MM.1S (cell line): ENCODE data around the gene SPRED2.

ENCODE experiments used
- DNase-seq: peaks from one replicate; pipeline ENCODE4 v3.0.0-alpha.2; 2015
- H2AFZ ChIP-seq: fragments of 300-600 bp; sonication (generic); 2 replicates; pipeline ENCODE4 v1.6.0; 2016; ENCODE audit warnings: antibody characterized with exemption, low read length
- H3F3A ChIP-seq: fragments of 300-600 bp; sonication (generic); 2 replicates; pipeline ENCODE4 v1.6.1; 2016; ENCODE audit warnings: mild to moderate bottlenecking, antibody characterized with exemption, low read length, moderate library complexity, mixed read lengths; ENCODE audit not compliant: insufficient read depth
- H3K27ac ChIP-seq: fragments of 300-600 bp; sonication (generic); 2 replicates; pipeline ENCODE4 v1.5.1; 2016; ENCODE audit warnings: mild to moderate bottlenecking, low read length
- H3K27me3 ChIP-seq: fragments of 300-600 bp; sonication (generic); replicated peaks from 2 replicates; pipeline ENCODE4 v1.6.0; 2016; ENCODE audit warnings: low read length; ENCODE audit not compliant: insufficient read depth
- H3K36me3 ChIP-seq: fragments of 300-600 bp; sonication (generic); replicated peaks from 2 replicates; pipeline ENCODE4 v1.6.1; 2016; ENCODE audit warnings: mild to moderate bottlenecking, low read length, mixed read lengths; ENCODE audit not compliant: insufficient read depth
- H3K4me1 ChIP-seq: fragments of 300-600 bp; sonication (generic); 2 replicates; pipeline ENCODE4 v1.6.1; 2016; ENCODE audit warnings: low read length, mixed read lengths
- H3K4me2 ChIP-seq: fragments of 300-600 bp; sonication (generic); 2 replicates; pipeline ENCODE4 v1.6.0; 2016; ENCODE audit warnings: low read depth, low read length
- H3K4me3 ChIP-seq: fragments of 300-600 bp; sonication (generic); 2 replicates; pipeline ENCODE4 v1.5.1; 2016; ENCODE audit warnings: low read length, mixed read lengths
- H3K79me2 ChIP-seq: fragments of 300-600 bp; sonication (generic); 2 replicates; pipeline ENCODE4 v1.6.1; 2016; ENCODE audit warnings: mixed run types, low read length, mixed read lengths
- H3K9ac ChIP-seq: fragments of 300-600 bp; sonication (generic); 2 replicates; pipeline ENCODE4 v1.6.1; 2016; ENCODE audit warnings: low read length, mixed read lengths
- H3K9me2 ChIP-seq: fragments of 300-600 bp; sonication (generic); replicated peaks from 2 replicates; pipeline ENCODE4 v1.6.1; 2016; ENCODE audit warnings: mild to moderate bottlenecking, low read length, mixed read lengths; ENCODE audit not compliant: insufficient read depth
- H3K9me3 ChIP-seq: fragments of 300-600 bp; sonication (generic); replicated peaks from 2 replicates; pipeline ENCODE4 v1.6.1; 2016; ENCODE audit warnings: mild to moderate bottlenecking, low read length, mixed read lengths; ENCODE audit not compliant: insufficient read depth
- H4K20me1 ChIP-seq: fragments of 300-600 bp; sonication (generic); 2 replicates; pipeline ENCODE4 v1.6.1; 2016; ENCODE audit warnings: mild to moderate bottlenecking, low read length, moderate library complexity, mixed read lengths; ENCODE audit not compliant: insufficient read depth
- EZH2 ChIP-seq: fragments of 300-600 bp; sonication (generic); optimal IDR thresholded peaks from 2 replicates; pipeline ENCODE3; 2017; ENCODE audit warnings: low read depth, mild to moderate bottlenecking, antibody characterized with exemption, low read length, mixed read lengths
- EZH2phosphoT487 ChIP-seq: fragments of 300-600 bp; sonication (generic); IDR thresholded peaks from 2 replicates; pipeline ENCODE4 v1.6.1; 2018; ENCODE audit warnings: antibody characterized with exemption, low read length
- TF ChIP-seq, protein P1 (sequence below): fragments of 300-600 bp; sonication (generic); IDR thresholded peaks from 2 replicates; pipeline ENCODE4 v1.5.1; 2016; ENCODE audit warnings: antibody characterized with exemption, low read length, mixed read lengths

Gene SPRED2

DNA sequence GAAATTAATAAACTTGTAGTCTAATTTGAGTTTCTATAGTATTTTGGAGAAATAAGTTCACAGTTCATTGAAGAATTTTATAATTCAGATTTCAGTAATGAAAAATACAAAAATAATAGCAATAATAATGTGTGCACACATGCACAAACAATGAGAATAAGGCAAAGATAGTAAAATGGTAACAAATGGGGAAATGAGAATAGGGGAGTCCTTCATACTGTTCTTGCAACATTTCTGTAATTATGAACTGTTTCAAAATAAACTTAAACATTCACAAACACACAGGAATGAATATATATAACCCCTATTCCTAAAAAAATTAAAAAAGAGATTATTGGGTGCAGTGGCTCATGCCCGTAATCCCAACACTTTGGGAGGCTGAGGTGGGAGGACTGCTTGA is 63.9 kb downstream of the SPRED2 start:
- no peaks in the 10 kb centered on the region; the same call in 1 of the 2 replicates for H4K20me1 ChIP-seq
- peaks cover 40% of the 10 kb centered on the region for H3K4me1 ChIP-seq
- no peak overlapping the region for H3K4me3 ChIP-seq
- peaks cover 99% of the 10 kb centered on the region for H3K79me2 ChIP-seq
- no peak overlapping the region for H2AFZ ChIP-seq
- H3K27ac ChIP-seq = no peak overlapping the region
- no peak overlapping the region for H3K4me2 ChIP-seq
- H3K9me3 ChIP-seq = no peaks in the 10 kb centered on the region
- no peaks in the 10 kb centered on the region for H3K9me2 ChIP-seq
- H3K36me3 ChIP-seq = no peaks in the 10 kb centered on the region
- no peak overlapping the region for H3K9ac ChIP-seq
- no peak for DNase-seq
- H3F3A ChIP-seq = no peaks in the 10 kb centered on the region
- H3K27me3 ChIP-seq = no peaks in the 10 kb centered on the region
- TF ChIP-seq, protein P1, sequence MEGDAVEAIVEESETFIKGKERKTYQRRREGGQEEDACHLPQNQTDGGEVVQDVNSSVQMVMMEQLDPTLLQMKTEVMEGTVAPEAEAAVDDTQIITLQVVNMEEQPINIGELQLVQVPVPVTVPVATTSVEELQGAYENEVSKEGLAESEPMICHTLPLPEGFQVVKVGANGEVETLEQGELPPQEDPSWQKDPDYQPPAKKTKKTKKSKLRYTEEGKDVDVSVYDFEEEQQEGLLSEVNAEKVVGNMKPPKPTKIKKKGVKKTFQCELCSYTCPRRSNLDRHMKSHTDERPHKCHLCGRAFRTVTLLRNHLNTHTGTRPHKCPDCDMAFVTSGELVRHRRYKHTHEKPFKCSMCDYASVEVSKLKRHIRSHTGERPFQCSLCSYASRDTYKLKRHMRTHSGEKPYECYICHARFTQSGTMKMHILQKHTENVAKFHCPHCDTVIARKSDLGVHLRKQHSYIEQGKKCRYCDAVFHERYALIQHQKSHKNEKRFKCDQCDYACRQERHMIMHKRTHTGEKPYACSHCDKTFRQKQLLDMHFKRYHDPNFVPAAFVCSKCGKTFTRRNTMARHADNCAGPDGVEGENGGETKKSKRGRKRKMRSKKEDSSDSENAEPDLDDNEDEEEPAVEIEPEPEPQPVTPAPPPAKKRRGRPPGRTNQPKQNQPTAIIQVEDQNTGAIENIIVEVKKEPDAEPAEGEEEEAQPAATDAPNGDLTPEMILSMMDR = no peak
- TF ChIP-seq EZH2phosphoT487 (no peak), EZH2 (no peak)

DNA sequence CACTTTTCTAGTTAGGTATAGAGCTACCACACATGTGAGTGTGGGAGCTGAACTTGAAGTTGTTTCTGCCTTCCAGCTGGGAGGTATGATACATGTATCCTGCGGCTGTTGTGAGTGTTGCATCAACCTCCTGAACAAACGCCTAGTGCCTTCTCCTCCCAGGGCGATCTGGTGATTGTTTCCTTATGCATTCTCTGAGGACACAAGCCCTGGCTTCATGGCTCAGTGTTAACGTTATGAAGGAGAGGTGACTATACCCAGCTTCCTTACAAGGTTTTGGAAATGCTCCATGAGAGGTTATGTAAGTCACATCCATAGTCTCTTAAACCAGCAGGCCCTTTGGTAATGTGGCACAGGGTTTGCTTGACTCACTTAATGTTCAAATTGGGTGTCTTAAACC is 64.9 kb downstream of the SPRED2 start:
- no peak for DNase-seq
- Histone ChIP-seq H3K4me2 (no peak overlapping the region), H3K27ac (no peak overlapping the region)

DNA sequence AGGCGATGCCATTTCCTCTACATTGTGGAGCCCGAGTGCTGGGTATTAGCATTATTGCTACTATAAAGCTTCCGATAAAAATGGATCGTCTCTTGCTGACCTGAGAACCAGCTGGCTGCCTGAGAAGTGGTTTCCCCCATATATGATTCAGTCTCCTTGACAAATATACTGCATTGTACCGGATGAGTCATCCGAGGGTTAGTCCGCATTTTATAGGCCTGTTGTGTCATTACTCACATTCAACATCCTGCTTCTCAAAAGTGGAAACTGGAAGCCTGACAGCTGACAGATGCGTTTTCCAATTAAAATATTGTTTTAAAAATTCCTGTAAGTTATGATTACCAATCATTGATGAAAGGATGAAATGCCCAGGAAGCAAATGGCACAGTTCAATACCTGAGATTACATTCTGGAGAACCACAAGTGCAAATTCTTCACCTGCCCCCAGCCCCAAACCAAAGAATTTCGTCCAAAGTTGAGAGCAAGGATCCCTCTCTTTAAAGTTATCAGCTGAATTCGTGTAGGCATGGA is 65.7 kb downstream of the SPRED2 start:
- no peaks in the 10 kb centered on the region for H3K27me3 ChIP-seq
- H4K20me1 ChIP-seq = no peaks in the 10 kb centered on the region; the same call in 1 of the 2 replicates
- no peak overlapping the region for H3K4me2 ChIP-seq
- no peaks in the 10 kb centered on the region for H3K9me2 ChIP-seq
- TF ChIP-seq EZH2 (no peak), EZH2phosphoT487 (no peak)
- TF ChIP-seq, protein P1 = no peak
- H3K79me2 ChIP-seq = peaks cover 95% of the 10 kb centered on the region
- no peak overlapping the region for H3K27ac ChIP-seq
- H3K36me3 ChIP-seq = no peaks in the 10 kb centered on the region
- H3K9ac ChIP-seq = no peak overlapping the region
- H3K9me3 ChIP-seq = no peaks in the 10 kb centered on the region
- H3K4me3 ChIP-seq = no peak overlapping the region
- peaks cover 23% of the 10 kb centered on the region for H3K4me1 ChIP-seq
- no peaks in the 10 kb centered on the region for H3F3A ChIP-seq
- no peak overlapping the region for H2AFZ ChIP-seq
- no peak for DNase-seq

More for the DNA sequence above, 64.9 kb downstream of the SPRED2 start:
- Histone ChIP-seq H3F3A (no peaks in the 10 kb centered on the region), H4K20me1 (no peaks in the 10 kb centered on the region; the same call in 1 of the 2 replicates), H3K4me3 (no peak overlapping the region), H3K9me3 (no peaks in the 10 kb centered on the region), H3K4me1 (peaks cover 31% of the 10 kb centered on the region), H3K9me2 (no peaks in the 10 kb centered on the region), H3K79me2 (peaks cover 95% of the 10 kb centered on the region), H2AFZ (no peak overlapping the region), H3K36me3 (no peaks in the 10 kb centered on the region), H3K27me3 (no peaks in the 10 kb centered on the region), H3K9ac (no peak overlapping the region)
- TF ChIP-seq EZH2phosphoT487 = no peak
- TF ChIP-seq EZH2 = no peak
- TF ChIP-seq, protein P1 = no peak
